ENCODE measurements around the gene DESI2.

The DESI2 gene

DNA sequence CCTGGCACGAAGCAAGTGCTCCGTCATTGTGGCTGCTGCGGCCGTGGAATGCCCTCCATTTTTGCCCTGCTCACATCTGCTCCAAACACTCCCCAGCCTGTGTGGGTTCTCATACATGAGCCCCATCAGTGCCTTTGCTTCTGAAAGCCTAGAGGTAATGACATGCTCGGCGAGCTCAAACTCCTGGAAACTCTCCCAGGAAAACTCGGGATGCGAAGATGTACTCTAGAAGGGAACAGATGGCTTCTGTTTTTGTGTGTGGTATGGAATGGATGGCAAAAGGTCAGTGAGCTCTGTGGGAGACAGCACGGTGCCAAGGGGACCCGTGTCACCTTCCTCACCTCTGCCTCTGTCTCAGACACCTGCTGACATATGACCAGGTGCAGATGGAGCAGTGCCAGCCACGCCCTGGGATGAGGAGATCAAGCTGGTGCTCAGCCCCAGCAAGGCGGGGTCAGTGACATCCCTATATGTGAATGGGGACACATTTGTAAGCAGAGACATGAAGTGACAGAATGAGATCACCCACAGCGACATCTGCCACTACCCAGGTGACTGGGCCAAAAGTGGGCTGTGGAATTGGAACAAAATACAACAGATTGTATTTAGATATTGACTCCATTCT, 98.5 kb downstream of the DESI2 start:
- DNase-seq, result no peak

DNA sequence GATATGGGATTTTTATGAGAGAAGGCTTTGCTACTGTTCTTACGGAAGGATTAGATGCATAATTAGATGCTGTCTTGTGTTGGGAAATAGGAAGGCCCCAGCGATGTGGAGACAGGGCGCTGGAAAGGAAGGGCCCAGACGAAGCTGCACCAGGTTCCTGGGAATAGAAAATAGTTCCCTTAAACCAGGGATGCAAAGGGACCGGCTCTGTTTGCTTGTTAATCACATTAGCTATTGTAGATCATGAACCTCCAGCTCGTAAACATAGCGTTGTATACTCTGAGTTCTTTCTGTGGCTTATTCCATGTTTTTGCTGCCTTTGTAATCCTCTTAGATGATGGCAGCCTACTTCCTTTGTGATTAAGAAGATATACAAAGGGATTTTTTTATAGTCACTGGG, 102.7 kb downstream of the DESI2 start:
- no peak for DNase-seq

DNA sequence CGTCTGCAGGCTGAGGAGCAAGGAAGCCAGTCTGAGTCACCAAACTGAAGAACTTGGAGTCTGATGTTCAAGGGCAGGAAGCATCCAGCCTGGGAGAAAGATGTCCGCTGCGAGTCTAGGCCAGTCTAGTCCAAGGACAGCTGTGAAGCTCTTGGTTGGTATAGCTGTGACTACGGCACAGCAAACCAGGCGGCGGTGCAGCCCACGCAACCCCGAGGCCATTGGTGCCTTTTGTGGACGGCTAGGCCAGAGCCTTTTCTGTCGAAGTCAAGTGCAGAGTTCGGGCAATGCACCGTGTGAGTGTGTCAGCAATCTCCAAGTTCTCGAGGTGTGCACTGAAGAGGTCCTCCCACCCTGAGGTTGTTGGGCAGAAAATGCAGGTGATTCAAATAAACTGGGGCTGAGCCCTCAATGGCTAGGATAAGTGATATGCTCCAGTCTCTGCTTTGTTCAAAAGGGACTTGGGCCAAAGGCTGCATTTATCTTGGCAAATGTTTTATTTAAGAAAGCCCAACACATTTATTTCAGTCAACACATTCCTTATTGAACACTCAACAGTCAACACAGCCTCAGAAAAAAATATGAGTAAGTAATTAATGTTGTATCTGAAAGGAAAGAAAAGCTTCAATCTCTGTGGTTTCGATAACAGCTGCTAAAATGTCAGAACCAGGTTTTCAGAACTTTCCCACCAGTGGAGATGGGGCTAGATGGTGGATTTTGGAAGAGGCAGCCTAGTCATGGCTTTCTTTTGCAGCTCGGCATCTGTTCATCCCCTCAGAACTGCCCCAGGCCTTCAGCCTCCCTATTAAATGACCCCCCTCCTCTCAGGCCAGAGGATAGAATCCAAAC, 104.4 kb downstream of the DESI2 start:
- DNase-seq, result no peak
